22Rv1 (cell line): ENCODE measurements around the gene MAGI2.

Experiments used
- H3K27ac ChIP-seq: fragments of 450-650 bp; 2 replicates; pipeline ENCODE4 v1.5.1; 2017
- ZFX ChIP-seq: fragments of 450-650 bp; IDR thresholded peaks from 2 replicates; pipeline ENCODE4 v1.6.1; 2017; ENCODE audit warnings: antibody characterized with exemption, borderline replicate concordance
- TF ChIP-seq, protein P1 (sequence below): fragments of 450-650 bp; IDR thresholded peaks from 2 replicates; pipeline ENCODE4 v1.5.1; 2017; ENCODE audit warnings: mild to moderate bottlenecking

Gene MAGI2

DNA sequence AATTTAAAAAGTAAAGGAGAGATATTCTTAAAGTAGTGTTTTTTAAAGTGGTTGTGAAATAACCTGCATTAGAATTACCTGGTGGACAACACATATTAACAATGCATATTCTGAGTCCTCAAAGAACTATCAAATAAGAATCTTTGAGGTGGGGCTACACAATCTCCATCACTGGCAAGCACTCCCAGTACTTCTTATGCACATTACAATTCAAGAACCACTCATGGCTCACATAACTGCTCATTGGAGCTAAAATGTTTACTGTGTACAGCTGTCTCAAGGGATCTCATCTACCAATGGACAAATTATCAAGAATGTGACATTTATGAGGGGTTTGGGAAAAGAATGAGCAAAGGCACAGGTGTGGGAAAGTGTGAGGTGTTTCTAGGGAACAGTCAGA lies 962.9 kb downstream of the MAGI2 start:
- no peak overlapping the region for H3K27ac ChIP-seq
- TF ChIP-seq, protein P1, sequence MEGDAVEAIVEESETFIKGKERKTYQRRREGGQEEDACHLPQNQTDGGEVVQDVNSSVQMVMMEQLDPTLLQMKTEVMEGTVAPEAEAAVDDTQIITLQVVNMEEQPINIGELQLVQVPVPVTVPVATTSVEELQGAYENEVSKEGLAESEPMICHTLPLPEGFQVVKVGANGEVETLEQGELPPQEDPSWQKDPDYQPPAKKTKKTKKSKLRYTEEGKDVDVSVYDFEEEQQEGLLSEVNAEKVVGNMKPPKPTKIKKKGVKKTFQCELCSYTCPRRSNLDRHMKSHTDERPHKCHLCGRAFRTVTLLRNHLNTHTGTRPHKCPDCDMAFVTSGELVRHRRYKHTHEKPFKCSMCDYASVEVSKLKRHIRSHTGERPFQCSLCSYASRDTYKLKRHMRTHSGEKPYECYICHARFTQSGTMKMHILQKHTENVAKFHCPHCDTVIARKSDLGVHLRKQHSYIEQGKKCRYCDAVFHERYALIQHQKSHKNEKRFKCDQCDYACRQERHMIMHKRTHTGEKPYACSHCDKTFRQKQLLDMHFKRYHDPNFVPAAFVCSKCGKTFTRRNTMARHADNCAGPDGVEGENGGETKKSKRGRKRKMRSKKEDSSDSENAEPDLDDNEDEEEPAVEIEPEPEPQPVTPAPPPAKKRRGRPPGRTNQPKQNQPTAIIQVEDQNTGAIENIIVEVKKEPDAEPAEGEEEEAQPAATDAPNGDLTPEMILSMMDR: no peak
- no peak for TF ChIP-seq ZFX

DNA sequence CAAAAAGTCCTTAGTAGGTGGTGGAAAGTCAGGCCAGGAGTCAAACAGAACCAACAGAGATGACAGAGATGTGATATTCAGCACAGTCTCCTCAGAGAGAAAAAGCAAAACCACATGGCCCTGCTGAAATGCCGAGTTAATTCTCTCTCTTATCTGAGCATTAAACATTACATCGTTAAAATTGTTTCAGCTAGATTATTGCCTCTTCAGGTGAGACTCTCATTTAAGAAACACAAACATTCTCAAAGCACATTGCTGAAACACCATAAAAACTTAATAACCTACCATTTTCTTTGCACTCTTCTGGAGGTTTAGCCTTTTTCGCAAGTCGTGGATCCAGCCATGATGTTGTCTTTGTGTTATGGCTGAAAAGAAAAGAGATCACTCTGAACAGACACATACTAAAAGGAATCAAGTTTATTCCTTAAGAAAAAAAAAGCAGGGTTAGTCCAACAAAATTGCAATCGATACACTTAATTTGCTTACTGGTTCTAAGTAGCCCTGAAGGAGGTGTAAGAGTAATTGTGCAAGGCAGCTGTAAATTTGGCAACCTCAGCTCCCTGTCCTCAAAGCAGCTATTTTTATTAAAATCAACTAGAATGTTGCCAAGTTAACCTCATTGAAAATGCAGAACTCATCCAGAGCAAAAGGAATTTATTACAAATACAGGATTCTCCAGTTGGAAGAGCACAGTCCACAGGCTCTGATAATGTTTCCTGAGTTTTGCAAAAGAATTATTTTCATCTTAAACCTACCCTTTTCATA lies 963.8 kb downstream of the MAGI2 start:
- no peak for TF ChIP-seq ZFX
- TF ChIP-seq, protein P1: no peak
- H3K27ac ChIP-seq: no peak overlapping the region

DNA sequence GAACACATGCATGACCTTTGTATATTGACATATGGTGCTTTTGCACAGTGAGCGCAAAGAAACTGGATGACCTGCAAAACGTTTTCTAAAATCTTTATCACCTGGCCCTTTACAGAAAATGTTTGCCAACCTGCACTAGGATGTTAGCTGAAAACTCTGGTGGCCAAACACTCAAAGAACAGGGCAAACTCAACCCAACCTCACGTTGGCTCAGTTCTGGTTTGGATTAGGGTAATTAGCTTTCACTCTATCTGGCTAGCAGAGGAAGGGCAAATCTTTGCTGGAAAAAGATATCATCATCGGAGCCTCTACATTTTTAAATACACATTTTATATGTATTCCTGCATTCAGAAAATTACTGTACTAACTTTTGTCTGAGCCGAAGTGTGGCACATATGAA lies 966.0 kb downstream of the MAGI2 start:
- H3K27ac ChIP-seq: no peak overlapping the region
- no peak for TF ChIP-seq ZFX
- TF ChIP-seq, protein P1: no peak

DNA sequence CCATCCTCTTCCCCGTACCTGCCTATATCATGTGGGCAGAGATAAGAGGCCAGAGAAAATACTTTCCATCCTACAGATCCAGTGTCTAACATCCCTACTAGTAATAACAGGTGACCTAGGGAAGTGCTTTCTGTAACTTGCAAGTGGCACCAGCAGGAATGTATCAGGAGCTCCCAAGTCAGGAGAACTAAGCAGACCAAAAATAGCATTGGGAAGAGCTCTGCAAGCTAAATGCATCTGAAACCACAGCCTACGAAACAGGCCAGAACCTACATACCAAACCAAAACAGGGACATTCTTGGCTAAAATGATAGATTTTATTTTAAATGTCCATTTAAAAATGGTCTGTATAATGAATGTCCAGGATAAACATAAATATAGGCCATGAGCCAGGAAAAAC lies 974.1 kb downstream of the MAGI2 start:
- no peak overlapping the region for H3K27ac ChIP-seq
- no peak for TF ChIP-seq ZFX
- TF ChIP-seq, protein P1: no peak

DNA sequence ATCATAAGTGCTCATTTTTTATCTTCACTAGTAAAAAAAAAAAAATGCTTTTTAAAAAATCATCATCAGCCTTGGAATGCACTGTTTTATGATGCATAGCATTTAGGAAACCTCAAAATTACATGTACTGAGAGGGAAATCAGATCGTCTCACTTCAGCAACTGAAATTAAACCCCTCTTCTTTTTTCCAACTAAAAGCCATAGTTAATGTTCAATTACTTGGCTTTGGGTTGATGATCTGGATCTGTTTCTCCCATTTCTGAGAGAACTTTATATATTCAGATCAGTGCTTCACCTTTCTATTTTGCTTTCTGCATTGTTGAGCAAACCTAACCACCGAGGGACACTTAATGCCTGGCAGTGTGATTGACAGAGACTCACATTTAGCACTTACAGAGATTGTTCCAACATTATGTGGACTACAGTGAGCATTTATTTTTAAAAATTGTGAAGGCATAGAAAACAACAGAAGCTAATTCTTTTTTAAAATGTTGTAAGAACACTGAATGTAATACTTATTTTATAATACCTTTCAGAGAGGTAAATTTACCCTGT lies 976.5 kb downstream of the MAGI2 start:
- no peak overlapping the region for H3K27ac ChIP-seq
- no peak for TF ChIP-seq ZFX
- TF ChIP-seq, protein P1: no peak

DNA sequence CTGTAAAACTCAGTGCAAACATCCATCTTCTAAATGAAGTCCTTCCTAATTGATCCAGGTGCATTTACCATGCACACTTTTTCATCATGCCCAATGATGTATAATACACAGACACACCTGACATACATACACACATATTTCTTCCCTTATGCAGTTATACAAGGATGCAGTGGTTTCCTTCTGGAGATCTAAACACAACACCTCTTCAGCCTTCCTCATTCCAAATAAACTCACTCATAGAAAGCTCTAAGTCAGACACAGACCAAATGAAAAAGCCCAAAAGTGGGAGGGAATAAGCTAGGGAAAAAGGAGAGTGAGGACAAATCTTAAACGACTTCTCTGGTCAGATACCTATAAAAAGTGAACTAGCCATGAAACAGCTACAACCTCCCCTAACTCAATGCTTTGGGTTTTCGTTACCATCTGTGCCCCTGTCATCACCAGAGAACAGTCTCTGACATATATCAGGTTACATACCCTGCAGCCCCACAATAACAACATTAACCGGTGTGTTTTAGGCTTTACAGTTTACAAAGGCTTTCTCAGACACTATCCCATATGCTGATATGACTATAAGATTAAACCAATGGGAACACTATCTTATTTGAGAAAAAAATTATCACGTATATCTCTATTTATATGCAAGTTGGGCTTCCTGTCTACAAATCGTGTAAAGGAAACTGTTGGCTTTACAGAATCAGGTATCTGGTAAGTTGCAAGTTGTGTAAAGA lies 979.7 kb downstream of the MAGI2 start:
- no peak overlapping the region for H3K27ac ChIP-seq
- no peak for TF ChIP-seq ZFX
- TF ChIP-seq, protein P1: no peak

DNA sequence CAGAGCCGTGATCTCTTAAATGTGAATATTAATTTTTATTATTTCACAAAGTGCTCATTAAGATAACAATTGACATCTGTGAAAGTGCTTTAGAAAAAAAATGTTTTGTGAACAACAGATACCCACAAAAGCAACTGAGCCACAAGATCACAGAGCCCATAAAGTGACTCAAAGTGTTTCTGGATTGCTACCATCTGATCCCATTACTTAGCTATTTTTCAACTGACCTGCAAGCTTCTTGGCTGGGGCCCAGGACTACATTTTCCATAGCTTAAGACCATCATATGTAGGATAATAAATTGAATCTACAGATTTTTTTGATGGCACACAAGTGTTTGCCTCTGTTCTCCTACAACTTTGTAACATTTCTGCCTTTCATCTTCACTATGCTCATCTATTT lies 980.4 kb downstream of the MAGI2 start:
- no peak overlapping the region for H3K27ac ChIP-seq
- no peak for TF ChIP-seq ZFX
- TF ChIP-seq, protein P1: no peak
